NCI-H1694 (cell line): ENCODE measurements around the gene NLRP5.
"Not testable (repeated sequence)": the region's sequence is repeated elsewhere in the genome, so short reads cannot be mapped to it uniquely, and the experiment has no call there.

ENCODE experiments used
- DNase-seq: peaks from one replicate; lab custom pipeline; 2025; lab: John Stamatoyannopoulos, UW

NLRP5 gene

GRCh38 chr19:56098731-56099568 lies 112.4 kb downstream of the NLRP5 start:
- DNase-seq = no peak

DNA sequence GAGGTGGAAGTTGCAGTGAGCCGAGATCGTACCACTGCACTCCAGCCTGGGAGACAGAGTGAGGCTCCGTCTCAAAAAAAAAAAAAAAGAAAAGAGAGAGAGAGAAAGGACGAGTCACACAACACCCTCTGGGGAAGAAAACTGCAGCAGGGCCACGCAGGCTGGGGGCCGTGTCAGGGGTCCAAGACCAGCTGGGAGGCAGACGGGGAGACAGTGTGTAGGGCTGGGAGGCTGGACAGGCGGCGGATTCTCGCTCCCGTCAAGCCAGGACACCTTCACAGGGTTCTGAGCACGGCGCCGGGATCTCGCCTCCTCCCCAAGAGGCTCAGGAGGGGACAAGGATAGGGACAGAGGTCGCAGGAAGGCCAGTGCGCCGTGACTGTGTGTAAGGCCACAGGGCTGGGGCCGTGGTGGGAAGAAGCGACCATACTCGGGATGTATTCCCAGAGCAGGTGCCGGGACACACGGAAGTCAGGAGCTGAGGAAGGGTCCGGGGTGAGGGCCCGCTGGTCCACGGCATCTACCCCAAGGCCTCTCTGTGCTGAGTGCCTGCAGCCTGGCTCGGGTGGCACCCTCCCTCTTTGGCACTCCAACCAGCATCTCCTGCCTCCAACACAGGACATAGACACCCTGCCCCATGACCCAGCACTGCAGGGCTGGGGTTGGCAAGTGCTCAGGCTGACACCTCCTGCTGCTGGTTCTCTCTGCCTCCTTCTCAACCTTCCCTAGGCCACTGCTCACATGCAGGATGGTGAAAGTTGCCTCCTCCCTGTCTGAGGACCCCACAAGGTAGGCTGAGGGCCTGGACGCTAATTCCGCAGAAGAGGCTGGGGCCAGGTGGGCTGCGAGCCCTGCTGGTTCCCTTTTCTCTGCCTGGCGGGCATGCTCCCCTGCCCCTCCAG lies 113.3 kb downstream of the NLRP5 start:
- DNase-seq = no peak

DNA sequence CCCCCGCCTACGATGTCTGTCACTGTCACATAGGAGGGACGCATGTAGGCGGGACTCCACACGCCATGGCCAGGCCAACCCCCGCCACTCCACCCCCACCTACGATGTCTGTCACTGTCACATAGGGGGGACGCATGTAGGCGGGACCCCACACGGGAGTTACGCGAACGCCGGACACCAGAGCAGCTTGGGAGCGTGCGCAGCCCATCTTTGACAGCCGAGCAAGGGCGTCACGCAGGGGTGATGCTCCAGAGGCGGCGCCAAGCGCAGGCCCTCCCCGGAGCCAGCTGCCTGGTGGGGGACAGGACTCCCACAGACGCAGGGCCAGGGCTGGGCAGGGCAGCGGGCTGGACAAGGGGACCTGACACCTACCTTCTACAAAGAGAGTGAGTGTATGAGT lies 114.5 kb downstream of the NLRP5 start:
- no peak for DNase-seq

DNA sequence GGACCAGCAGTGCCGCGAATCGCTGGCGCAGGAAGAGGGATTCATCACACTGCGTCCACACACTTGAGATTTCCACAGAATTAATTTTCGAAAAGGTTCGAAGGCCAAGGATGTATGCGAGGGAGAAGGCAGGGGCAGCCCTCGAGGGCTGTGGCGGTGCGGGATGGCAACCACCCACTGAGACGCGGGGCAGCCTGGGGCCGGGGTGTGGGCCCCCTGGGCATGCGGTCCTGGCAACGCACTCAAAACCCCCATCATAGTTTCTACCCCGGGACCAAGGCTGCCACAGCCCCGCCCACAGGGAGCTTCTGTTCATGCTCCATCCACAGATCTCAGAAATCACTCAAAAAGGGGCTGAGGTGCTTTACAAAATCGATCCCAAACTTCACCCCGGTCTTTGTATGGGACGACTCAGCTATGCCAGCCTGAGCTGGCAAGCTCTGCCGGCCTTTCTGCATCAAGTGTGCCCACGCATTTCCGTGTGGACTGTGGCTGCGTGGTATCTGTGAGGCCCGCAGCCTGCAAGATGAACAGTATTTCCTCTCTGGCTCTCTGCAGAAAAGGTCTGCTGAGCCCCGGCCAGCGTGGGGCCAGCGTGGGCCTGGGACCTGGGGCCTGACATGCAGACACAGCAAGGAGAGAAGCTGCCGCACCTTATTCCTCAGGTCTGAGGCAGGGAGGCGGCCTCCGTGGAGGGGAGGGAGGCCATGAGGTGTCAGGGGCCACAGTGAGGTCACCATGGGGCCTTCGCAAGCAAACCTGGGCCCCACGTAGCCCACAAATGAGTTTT lies 115.4 kb downstream of the NLRP5 start:
- no peak for DNase-seq

DNA sequence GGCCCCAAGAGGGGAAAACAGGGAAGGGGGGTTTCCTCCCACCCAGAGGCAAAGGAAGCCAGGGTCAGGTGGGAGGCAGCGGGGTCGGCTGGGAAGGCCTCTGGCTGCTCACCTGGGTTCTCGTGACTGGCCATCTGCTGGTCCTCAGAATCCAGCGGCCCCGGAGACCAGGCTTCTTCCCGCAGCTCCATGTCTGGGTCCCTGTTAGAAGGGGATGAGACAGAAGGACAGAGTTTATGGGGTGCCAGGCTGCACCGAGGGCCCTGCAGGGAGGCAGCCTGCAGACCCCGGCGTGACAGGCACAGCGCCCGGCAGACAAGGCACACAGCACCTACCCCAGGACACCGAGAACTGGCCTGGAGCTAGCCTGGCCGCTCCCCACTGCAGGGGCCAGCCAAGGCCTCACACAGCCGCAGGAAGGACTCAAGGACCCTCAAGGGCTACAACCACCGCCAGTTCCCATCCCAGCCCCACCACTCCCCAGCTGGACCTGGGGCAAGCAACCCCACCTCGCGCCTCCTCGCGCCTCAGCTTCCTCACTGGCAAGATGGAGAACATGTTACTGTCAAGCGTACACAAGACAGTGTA lies 116.5 kb downstream of the NLRP5 start:
- no peak for DNase-seq

DNA sequence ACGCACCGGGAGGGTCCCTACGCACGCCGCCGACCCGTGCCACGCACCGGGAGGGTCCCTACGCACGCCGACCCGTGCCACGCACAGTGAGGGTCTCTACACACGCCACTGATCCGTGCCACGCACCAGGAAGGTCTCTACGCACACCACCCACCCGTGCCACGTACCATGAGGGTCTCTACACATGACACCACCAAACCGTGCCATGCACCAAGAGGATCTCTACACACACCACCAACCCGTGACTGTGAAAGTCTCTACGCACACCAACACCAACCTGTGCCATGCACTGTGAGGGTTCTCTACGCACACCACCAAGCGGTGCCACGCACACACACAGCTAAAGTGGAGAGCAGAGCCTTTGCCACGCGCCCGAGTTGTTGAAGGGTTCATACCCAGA lies 117.8 kb downstream of the NLRP5 start:
- DNase-seq = no peak

- DNase-seq = peak; percentile 74
Measured at GRCh38 chr19:56105090-56105701, 118.6 kb downstream of the NLRP5 start.

DNA sequence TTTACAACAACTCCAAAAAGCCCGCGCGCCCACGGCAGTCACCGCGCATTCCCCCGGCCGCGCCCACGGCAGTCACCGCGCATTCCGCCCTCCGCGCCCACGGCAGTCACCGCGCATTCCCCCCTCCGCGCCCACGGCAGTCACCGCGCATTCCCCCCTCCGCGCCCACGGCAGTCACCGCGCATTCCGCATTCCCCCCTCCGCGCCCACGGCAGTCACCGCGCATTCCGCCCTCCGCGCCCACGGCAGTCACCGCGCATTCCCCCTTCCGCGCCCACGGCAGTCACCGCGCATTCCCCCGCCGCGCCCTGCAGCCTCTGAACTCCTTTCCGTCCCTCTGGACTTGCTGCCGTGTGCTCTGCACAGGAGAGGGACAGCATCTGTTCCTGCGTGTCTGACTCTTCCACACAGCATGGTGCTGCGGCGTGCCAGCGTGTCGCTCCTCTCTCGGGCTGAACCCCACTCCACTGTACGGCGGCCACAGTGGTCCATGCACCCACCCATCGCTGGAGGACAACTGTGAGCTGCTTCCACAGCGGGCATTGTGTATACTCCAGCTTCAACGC lies 119.3 kb downstream of the NLRP5 start:
- DNase-seq = not testable (repeated sequence)

GRCh38 chr19:56106397-56106849 lies 119.8 kb downstream of the NLRP5 start:
- DNase-seq = no peak

DNA sequence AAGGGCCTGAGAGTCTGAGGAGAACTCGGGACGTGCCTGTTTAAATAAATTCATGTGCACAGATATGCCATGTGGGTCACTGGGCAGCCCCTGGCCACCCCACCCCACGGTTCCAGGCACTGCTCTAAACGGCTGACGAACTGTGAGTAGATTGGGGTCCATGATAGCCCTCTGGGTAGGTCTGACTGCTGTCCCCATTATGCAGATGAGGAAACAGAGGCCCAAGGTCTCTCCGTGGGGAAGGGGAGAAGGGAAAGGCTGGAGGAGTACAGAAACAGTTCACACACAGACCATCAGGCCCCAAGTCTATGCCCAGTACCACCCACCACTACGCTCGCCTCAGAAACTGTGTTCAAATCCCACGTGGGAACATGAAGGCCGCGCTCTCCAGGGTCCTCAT lies 120.4 kb downstream of the NLRP5 start:
- no peak for DNase-seq

DNA sequence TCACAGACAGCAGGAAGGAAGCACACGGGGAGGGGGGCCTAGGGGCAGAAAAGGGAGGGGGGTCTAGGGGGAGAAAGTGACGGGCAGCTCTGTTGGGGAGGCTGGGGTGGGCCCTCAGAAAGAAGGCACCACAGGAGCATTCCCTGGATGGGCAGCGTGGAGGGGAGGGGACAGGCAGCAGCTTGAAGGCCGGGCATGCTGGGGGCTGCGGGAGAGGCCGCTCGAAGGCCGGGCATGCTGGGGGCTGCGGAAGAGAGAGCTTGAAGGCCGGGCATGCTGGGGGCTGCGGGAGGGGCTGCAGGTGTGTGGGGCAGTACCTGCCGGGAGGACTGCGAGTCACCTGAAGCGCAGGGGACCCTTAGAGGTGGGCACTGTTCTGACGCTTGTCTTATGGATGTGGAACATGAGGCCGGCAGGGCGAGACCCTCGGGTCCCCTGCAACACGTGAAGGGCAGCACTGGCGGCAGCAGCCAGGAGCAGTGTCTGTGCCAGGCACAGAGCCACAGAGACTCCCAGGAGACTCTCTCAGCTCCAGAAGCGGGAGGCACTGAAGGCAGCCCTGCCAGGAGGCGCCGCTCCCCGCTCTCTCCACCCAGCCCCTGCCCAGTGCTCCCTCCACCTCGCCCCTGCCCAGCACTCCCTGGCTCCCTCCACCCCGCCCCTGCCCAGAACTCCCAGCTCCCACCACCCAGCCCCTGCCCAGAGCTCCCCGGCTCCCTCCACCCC lies 121.2 kb downstream of the NLRP5 start:
- peak; percentile 8 for DNase-seq

DNA sequence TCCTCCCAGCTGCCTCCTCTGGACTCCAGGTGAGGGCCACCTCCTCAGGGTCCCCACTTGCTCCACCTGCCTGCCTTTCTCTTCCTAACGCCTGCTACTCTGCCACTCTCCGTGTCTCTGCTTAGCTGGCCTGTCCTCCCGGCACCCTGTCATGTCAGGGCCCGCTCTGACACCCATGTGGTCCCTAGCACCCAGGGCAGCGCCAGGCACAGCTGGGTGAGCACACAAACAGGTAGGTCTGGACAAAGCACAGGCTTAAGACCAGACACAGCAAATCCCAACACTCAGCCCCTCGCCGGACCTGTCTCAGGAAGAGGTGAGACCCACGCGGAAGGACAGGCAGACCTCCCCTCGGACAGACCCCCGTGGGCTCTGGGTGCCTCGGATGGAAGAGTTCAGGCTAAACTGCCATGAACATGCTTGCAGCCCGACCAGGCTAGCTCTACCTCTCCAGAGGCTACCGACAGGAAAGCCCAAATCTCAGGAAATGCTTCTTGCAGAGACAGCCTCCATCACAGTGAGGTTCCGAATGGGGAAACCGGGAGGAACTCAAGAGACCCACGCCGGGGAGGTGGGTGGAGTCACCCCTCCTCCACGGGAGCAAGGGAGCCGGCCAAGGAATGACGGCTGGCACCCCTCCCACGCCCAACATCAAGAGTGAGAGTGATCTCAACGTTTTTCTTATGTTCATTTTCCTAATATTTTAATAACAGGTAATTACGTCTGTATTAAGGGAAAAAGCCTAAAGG lies 122.0 kb downstream of the NLRP5 start:
- DNase-seq = no peak

DNA sequence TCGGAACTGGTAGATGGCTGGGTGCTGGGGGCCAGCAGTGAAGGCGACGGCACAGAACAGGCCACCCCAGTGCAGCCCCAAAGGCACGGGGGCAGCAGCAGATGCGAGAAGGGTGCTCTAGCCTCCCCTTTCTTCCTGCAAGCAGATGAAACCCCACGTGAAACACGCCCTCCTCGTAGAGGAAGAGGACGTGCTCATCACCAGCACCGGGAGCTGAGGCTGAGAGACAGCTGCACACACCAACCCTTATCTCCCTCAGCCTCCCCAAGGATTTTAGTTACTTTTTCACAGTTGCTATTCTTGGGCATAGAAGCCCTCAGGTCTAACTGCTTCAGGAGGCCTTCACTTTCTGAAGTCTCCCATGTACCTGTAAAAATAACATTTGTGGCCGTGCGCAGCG lies 122.7 kb downstream of the NLRP5 start:
- no peak for DNase-seq

- DNase-seq = no peak
Measured at GRCh38 chr19:56110515-56111448, 124.2 kb downstream of the NLRP5 start.
